GM23338 (cell line): ENCODE results near the gene KRT37. TPM values are rescaled to one million over a fixed set of nuclear protein-coding genes. Genes with fewer than 3 reads are reported as not detected.

ENCODE experiments used
- ATAC-seq: fragments of 200-7000 bp; cut with Tn5 transposase; 3 replicates; pipeline ENCODE4 v1.9.1; 2020
- DNase-seq: peaks from one replicate; pipeline ENCODE4 v3.0.0-alpha.2; 2015; ENCODE audit warnings: low spot score
- H2AFZ ChIP-seq: fragments of 200-600 bp; sonication (generic); 2 replicates; pipeline ENCODE4 v1.8.0; 2016; ENCODE audit warnings: antibody characterized with exemption, mild to moderate bottlenecking, moderate library complexity
- H3F3A ChIP-seq: fragments of 200-600 bp; sonication (generic); replicated peaks from 2 replicates; pipeline ENCODE4 v1.8.0; 2017; ENCODE audit warnings: antibody characterized with exemption, mixed run types, low read depth
- H3K27ac ChIP-seq: fragments of 200-600 bp; sonication (generic); 2 replicates; pipeline ENCODE4 v1.6.1; 2016; ENCODE audit warnings: low read depth
- H3K27me3 ChIP-seq: fragments of 200-600 bp; sonication (generic); 2 replicates; pipeline ENCODE4 v1.8.0; 2016; ENCODE audit warnings: mild to moderate bottlenecking, mixed run types, moderate library complexity; ENCODE audit not compliant: insufficient read depth
- H3K36me3 ChIP-seq: fragments of 200-600 bp; sonication (generic); 2 replicates; pipeline ENCODE4 v1.8.0; 2016; ENCODE audit warnings: mild to moderate bottlenecking; ENCODE audit not compliant: insufficient read depth
- H3K4me1 ChIP-seq: fragments of 200-600 bp; sonication (generic); 2 replicates; pipeline ENCODE4 v1.8.0; 2016; ENCODE audit warnings: mild to moderate bottlenecking, moderate library complexity; ENCODE audit not compliant: insufficient read depth
- H3K4me2 ChIP-seq: fragments of 200-600 bp; sonication (generic); 2 replicates; pipeline ENCODE4 v1.7.1; 2017; ENCODE audit warnings: mixed run types
- H3K4me3 ChIP-seq: fragments of 200-600 bp; sonication (generic); 2 replicates; pipeline ENCODE4 v1.6.1; 2016; ENCODE audit warnings: mixed run types
- H3K79me2 ChIP-seq: fragments of 200-600 bp; sonication (generic); replicated peaks from 2 replicates; pipeline ENCODE4 v1.8.0; 2017; ENCODE audit warnings: mild to moderate bottlenecking; ENCODE audit not compliant: insufficient read depth
- H3K9me2 ChIP-seq: fragments of 200-600 bp; sonication (generic); 2 replicates; pipeline ENCODE4 v1.8.0; 2017; ENCODE audit not compliant: insufficient read depth
- H4K20me1 ChIP-seq: fragments of 200-600 bp; sonication (generic); replicated peaks from 2 replicates; pipeline ENCODE4 v1.8.0; 2017; ENCODE audit warnings: mild to moderate bottlenecking; ENCODE audit not compliant: insufficient read depth
- H3K27ac Mint-ChIP-seq: 2 replicates; pipeline ENCODE4 v1.8.0; 2020; ENCODE audit warnings: inconsistent platforms, mild to moderate bottlenecking, moderate library complexity, mixed read lengths
- H3K27me3 Mint-ChIP-seq: 3 replicates; pipeline ENCODE4 v1.8.0; 2022; ENCODE audit warnings: low read depth, mild to moderate bottlenecking, moderate library complexity, mixed read lengths, inconsistent platforms; ENCODE audit not compliant: insufficient read depth, poor library complexity
- H3K36me3 Mint-ChIP-seq: 3 replicates; pipeline ENCODE4 v1.8.0; 2021; ENCODE audit warnings: low read depth, mild to moderate bottlenecking, inconsistent platforms, moderate library complexity, mixed read lengths
- H3K4me1 Mint-ChIP-seq: 3 replicates; pipeline ENCODE4 v1.8.0; 2020; ENCODE audit warnings: mild to moderate bottlenecking, inconsistent platforms, mixed read lengths
- H3K4me3 Mint-ChIP-seq: 3 replicates; pipeline ENCODE4 v1.8.0; 2021; ENCODE audit warnings: moderate library complexity, mild to moderate bottlenecking, inconsistent platforms, mixed read lengths
- H3K9me3 Mint-ChIP-seq: 3 replicates; pipeline ENCODE4 v1.8.0; 2020; ENCODE audit warnings: moderate library complexity, mild to moderate bottlenecking, inconsistent platforms, mixed read lengths
- CREB1 ChIP-seq: fragments of 250-450 bp; sonication (Bioruptor Pico); IDR thresholded peaks from 2 replicates; pipeline ENCODE4 v1.5.0; 2020; ENCODE audit warnings: low read depth, mild to moderate bottlenecking, moderate library complexity
- EZH2 ChIP-seq: fragments of 200-600 bp; sonication (generic); IDR thresholded peaks from one replicate; pipeline ENCODE4 v1.8.0; 2017; ENCODE audit warnings: antibody characterized with exemption, mild to moderate bottlenecking, low read depth; ENCODE audit not compliant: unreplicated experiment
- EZH2phosphoT487 ChIP-seq: fragments of 200-600 bp; sonication (generic); IDR thresholded peaks from one replicate; pipeline ENCODE4 v1.8.1; 2018; ENCODE audit warnings: antibody characterized with exemption; ENCODE audit not compliant: unreplicated experiment
- JUNB ChIP-seq: IDR thresholded peaks from one replicate; pipeline ENCODE4 v1.6.1; 2016; ENCODE audit warnings: antibody characterized with exemption; ENCODE audit not compliant: unreplicated experiment
- NANOG ChIP-seq: IDR thresholded peaks from 2 replicates; pipeline ENCODE4 v1.6.1; 2016; ENCODE audit warnings: antibody characterized with exemption, borderline replicate concordance
- POLR2AphosphoS5 ChIP-seq: IDR thresholded peaks from 2 replicates; pipeline ENCODE4 v1.6.1; 2016; ENCODE audit warnings: antibody characterized with exemption, low read depth
- ZNF114 ChIP-seq: fragments of 250-450 bp; sonication (Bioruptor Pico); IDR thresholded peaks from 2 replicates; pipeline ENCODE4 v1.5.0; 2020; ENCODE audit warnings: mild to moderate bottlenecking, moderate library complexity
- ZNF331 ChIP-seq: fragments of 250-450 bp; sonication (Bioruptor Pico); IDR thresholded peaks from 2 replicates; pipeline ENCODE4 v1.5.0; 2020; ENCODE audit warnings: low read depth, mild to moderate bottlenecking, moderate library complexity
- polyA plus RNA-seq: library from polyadenylated mRNA; unstranded; fragments of >200 nt; fragmentation: Nextera tagmentation; extraction: Ambion mirVana; gene quantifications from 2 replicates; pipeline ENCODE4 v1.2.1, GENCODE V29; 2016
- total RNA-seq: library from RNA; depleted of rRNA; stranded (reverse); fragments of >200 nt; shearing (Covaris generic); gene quantifications from 2 replicates; pipeline ENCODE4 v1.2.3, GENCODE V29; 2014
- TF ChIP-seq, protein P1 (sequence below): fragments of 250-450 bp; sonication (Bioruptor Pico); IDR thresholded peaks from 2 replicates; pipeline ENCODE4 v1.5.0; 2020; ENCODE audit warnings: mild to moderate bottlenecking, moderate library complexity
- TF ChIP-seq, protein P2 (sequence below): IDR thresholded peaks from one replicate; pipeline ENCODE4 v1.6.1; 2018; ENCODE audit warnings: antibody characterized with exemption; ENCODE audit not compliant: unreplicated experiment
- TF ChIP-seq, protein P3 (sequence below): IDR thresholded peaks from 2 replicates; pipeline ENCODE4 v1.6.1; 2016; ENCODE audit warnings: antibody characterized with exemption
- TF ChIP-seq, protein P4 (sequence below), 2 experiments: fragments of 200-600 bp in 1 of 2; sonication (generic) in 1 of 2; conservative IDR thresholded peaks; 2 replicates each; pipeline versions ENCODE4 v1.5.1 to v1.6.1; 2016 to 2017; ENCODE audit warnings: antibody characterized with exemption in 2 of 2, low read depth in 2 of 2, mild to moderate bottlenecking in 2 of 2, moderate library complexity in 1 of 2

KRT37 gene
- total and polyA plus RNA-seq, 2 experiments from 2014 or later = not detected

DNA sequence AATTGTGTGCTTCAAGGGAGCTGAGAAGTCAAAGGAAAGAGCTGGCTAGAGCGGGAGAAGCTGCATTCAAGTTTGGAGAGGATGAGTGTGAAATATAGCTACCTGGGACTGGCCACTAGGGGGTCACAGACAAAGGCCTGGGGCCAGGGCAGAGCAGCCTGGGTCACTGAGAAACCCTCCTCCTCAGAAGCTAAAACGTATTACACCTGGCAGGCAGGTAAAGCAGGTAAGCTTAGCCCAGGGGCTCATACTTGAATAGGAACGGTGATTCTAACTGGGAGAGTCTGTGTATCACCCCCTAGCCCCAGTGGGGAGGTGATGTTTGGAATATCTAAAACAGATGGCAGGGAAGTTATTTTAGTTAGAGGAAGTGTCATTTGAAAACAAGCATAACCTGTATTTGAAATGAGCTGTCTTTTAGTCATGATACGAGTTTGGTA, 6.8 kb downstream of the KRT37 start:
- no peak overlapping the region for H3K4me3 ChIP-seq
- peaks cover 7% of the 10 kb centered on the region; the same call in 1 of the 2 replicates for H3K4me1 ChIP-seq
- Mint-ChIP-seq H3K27me3 (no peaks in the 10 kb centered on the region), H3K4me1 (peaks cover 21% of the 10 kb centered on the region), H3K9me3 (no peaks in the 10 kb centered on the region), H3K4me3 (no peak overlapping the region), H3K27ac (no peak overlapping the region), H3K36me3 (no peaks in the 10 kb centered on the region)
- DNase-seq (peak; percentile 79), ATAC-seq (peak; percentile 98)
- no peak for TF ChIP-seq ZNF114
- TF ChIP-seq CREB1 (CRISPR knock-in tag) = no peak
- TF ChIP-seq, protein P1, sequence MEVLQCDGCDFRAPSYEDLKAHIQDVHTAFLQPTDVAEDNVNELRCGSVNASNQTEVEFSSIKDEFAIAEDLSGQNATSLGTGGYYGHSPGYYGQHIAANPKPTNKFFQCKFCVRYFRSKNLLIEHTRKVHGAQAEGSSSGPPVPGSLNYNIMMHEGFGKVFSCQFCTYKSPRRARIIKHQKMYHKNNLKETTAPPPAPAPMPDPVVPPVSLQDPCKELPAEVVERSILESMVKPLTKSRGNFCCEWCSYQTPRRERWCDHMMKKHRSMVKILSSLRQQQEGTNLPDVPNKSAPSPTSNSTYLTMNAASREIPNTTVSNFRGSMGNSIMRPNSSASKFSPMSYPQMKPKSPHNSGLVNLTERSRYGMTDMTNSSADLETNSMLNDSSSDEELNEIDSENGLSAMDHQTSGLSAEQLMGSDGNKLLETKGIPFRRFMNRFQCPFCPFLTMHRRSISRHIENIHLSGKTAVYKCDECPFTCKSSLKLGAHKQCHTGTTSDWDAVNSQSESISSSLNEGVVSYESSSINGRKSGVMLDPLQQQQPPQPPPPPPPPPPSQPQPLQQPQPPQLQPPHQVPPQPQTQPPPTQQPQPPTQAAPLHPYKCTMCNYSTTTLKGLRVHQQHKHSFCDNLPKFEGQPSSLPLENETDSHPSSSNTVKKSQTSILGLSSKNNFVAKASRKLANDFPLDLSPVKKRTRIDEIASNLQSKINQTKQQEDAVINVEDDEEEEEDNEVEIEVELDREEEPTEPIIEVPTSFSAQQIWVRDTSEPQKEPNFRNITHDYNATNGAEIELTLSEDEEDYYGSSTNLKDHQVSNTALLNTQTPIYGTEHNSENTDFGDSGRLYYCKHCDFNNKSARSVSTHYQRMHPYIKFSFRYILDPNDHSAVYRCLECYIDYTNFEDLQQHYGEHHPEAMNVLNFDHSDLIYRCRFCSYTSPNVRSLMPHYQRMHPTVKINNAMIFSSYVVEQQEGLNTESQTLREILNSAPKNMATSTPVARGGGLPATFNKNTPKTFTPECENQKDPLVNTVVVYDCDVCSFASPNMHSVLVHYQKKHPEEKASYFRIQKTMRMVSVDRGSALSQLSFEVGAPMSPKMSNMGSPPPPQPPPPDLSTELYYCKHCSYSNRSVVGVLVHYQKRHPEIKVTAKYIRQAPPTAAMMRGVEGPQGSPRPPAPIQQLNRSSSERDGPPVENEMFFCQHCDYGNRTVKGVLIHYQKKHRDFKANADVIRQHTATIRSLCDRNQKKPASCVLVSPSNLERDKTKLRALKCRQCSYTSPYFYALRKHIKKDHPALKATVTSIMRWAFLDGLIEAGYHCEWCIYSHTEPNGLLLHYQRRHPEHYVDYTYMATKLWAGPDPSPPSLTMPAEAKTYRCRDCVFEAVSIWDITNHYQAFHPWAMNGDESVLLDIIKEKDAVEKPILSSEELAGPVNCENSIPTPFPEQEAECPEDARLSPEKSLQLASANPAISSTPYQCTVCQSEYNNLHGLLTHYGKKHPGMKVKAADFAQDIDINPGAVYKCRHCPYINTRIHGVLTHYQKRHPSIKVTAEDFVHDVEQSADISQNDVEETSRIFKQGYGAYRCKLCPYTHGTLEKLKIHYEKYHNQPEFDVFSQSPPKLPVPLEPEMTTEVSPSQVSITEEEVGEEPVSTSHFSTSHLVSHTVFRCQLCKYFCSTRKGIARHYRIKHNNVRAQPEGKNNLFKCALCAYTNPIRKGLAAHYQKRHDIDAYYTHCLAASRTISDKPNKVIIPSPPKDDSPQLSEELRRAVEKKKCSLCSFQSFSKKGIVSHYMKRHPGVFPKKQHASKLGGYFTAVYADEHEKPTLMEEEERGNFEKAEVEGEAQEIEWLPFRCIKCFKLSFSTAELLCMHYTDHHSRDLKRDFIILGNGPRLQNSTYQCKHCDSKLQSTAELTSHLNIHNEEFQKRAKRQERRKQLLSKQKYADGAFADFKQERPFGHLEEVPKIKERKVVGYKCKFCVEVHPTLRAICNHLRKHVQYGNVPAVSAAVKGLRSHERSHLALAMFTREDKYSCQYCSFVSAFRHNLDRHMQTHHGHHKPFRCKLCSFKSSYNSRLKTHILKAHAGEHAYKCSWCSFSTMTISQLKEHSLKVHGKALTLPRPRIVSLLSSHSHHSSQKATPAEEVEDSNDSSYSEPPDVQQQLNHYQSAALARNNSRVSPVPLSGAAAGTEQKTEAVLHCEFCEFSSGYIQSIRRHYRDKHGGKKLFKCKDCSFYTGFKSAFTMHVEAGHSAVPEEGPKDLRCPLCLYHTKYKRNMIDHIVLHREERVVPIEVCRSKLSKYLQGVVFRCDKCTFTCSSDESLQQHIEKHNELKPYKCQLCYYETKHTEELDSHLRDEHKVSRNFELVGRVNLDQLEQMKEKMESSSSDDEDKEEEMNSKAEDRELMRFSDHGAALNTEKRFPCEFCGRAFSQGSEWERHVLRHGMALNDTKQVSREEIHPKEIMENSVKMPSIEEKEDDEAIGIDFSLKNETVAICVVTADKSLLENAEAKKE (CRISPR knock-in tag) = peak; percentile 22; the same call in 1 of the 2 replicates
- TF ChIP-seq ZNF331 (CRISPR knock-in tag) = no peak
- TF ChIP-seq, protein P2, sequence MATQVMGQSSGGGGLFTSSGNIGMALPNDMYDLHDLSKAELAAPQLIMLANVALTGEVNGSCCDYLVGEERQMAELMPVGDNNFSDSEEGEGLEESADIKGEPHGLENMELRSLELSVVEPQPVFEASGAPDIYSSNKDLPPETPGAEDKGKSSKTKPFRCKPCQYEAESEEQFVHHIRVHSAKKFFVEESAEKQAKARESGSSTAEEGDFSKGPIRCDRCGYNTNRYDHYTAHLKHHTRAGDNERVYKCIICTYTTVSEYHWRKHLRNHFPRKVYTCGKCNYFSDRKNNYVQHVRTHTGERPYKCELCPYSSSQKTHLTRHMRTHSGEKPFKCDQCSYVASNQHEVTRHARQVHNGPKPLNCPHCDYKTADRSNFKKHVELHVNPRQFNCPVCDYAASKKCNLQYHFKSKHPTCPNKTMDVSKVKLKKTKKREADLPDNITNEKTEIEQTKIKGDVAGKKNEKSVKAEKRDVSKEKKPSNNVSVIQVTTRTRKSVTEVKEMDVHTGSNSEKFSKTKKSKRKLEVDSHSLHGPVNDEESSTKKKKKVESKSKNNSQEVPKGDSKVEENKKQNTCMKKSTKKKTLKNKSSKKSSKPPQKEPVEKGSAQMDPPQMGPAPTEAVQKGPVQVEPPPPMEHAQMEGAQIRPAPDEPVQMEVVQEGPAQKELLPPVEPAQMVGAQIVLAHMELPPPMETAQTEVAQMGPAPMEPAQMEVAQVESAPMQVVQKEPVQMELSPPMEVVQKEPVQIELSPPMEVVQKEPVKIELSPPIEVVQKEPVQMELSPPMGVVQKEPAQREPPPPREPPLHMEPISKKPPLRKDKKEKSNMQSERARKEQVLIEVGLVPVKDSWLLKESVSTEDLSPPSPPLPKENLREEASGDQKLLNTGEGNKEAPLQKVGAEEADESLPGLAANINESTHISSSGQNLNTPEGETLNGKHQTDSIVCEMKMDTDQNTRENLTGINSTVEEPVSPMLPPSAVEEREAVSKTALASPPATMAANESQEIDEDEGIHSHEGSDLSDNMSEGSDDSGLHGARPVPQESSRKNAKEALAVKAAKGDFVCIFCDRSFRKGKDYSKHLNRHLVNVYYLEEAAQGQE = no peak
- TF ChIP-seq, protein P3, sequence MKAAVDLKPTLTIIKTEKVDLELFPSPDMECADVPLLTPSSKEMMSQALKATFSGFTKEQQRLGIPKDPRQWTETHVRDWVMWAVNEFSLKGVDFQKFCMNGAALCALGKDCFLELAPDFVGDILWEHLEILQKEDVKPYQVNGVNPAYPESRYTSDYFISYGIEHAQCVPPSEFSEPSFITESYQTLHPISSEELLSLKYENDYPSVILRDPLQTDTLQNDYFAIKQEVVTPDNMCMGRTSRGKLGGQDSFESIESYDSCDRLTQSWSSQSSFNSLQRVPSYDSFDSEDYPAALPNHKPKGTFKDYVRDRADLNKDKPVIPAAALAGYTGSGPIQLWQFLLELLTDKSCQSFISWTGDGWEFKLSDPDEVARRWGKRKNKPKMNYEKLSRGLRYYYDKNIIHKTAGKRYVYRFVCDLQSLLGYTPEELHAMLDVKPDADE = no peak
- no peak for TF ChIP-seq JUNB
- TF ChIP-seq EZH2 = no peak
- TF ChIP-seq, protein P4, sequence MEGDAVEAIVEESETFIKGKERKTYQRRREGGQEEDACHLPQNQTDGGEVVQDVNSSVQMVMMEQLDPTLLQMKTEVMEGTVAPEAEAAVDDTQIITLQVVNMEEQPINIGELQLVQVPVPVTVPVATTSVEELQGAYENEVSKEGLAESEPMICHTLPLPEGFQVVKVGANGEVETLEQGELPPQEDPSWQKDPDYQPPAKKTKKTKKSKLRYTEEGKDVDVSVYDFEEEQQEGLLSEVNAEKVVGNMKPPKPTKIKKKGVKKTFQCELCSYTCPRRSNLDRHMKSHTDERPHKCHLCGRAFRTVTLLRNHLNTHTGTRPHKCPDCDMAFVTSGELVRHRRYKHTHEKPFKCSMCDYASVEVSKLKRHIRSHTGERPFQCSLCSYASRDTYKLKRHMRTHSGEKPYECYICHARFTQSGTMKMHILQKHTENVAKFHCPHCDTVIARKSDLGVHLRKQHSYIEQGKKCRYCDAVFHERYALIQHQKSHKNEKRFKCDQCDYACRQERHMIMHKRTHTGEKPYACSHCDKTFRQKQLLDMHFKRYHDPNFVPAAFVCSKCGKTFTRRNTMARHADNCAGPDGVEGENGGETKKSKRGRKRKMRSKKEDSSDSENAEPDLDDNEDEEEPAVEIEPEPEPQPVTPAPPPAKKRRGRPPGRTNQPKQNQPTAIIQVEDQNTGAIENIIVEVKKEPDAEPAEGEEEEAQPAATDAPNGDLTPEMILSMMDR (conservative IDR thresholded peaks at IDR 0.05; ENCODE audit: low read depth in 2 of 2) = peak; percentile 67 to 76
- TF ChIP-seq EZH2phosphoT487 = no peak
- no peak for TF ChIP-seq POLR2AphosphoS5
- no peak for TF ChIP-seq NANOG
- H3F3A ChIP-seq = no peaks in the 10 kb centered on the region
- H4K20me1 ChIP-seq = no peaks in the 10 kb centered on the region
- no peaks in the 10 kb centered on the region for H3K27me3 ChIP-seq
- peaks cover 11% of the 10 kb centered on the region for H3K9me2 ChIP-seq
- peak overlapping the region; percentile 86; the same call in 1 of the 2 replicates for H2AFZ ChIP-seq
- H3K79me2 ChIP-seq = no peaks in the 10 kb centered on the region
- H3K36me3 ChIP-seq = no peaks in the 10 kb centered on the region
- no peak overlapping the region for H3K4me2 ChIP-seq
- H3K27ac ChIP-seq = no peak overlapping the region
